K562 (cell line): Measurements from ENCODE around the gene F11R. TPM values are rescaled to one million over a fixed set of nuclear protein-coding genes. Genes with fewer than 3 reads are reported as not detected.

Experiments used
- ATAC-seq: fragments of 200-7000 bp; cut with Tn5 transposase; 3 replicates; pipeline ENCODE4 v1.9.1; 2020; ENCODE audit warnings: moderate library complexity
- BruUV-seq: library from RNA; stranded (reverse); fragments of 400-500 nt; replicated peaks from 2 replicates; lab custom pipeline; 2021; lab: Mats Ljungman, UMichigan
- CTCF ChIA-PET: fragments of 300-600 bp; formaldehyde crosslinking; extraction: SDS; loops from one replicate; lab custom pipeline; 2021; ENCODE audit warnings: low intra/inter-chr PET ratio; lab: Yijun Ruan, JAX
- POLR2A ChIA-PET: fragments of 300-600, 350-650 bp; sonication (Branson Sonifier 250); formaldehyde crosslinking; extraction: SDS; loops from one replicate; lab custom pipeline; 2021; ENCODE audit warnings: antibody characterized with exemption, inconsistent platforms; lab: Yijun Ruan, JAX
- DNase-seq, 4 experiments: peaks; one replicate each; pipeline versions ENCODE4 v3.0.0 to v3.0.0-alpha.2; 2011 to 2018; ENCODE audit warnings: low spot score in 3 of 4, mixed read lengths in 3 of 4; ENCODE audit errors: extremely low read depth in 1 of 4
- FAIRE-seq: peaks from 2 replicates; lab custom pipeline; 2011; peaks lifted over from hg19 to GRCh38; lab: Jason Lieb, UNC
- H2AFZ ChIP-seq: 2 replicates; pipeline ENCODE4 v1.6.0; 2011; ENCODE audit warnings: low read depth, low read length, control low read depth, inconsistent platforms
- H3K27ac ChIP-seq: fragments of 200-600 bp; 3 replicates; pipeline ENCODE4 v1.8.0; 2011; ENCODE audit warnings: low read depth, mild to moderate bottlenecking, control low read depth, inconsistent platforms, low read length, moderate library complexity, mixed read lengths; ENCODE audit errors: extremely low read depth
- H3K27me3 ChIP-seq, 2 experiments: fragments of 300-600 bp in 1 of 2; 2 replicates in 1 of 2; 3 replicates in 1 of 2; pipeline versions ENCODE4 v1.6.0 to v1.8.0; 2011; ENCODE audit warnings: inconsistent platforms in 2 of 2, low read length in 2 of 2, mild to moderate bottlenecking in 1 of 2, mixed read lengths in 1 of 2, moderate library complexity in 1 of 2; ENCODE audit not compliant: control insufficient read depth in 2 of 2, insufficient read depth in 2 of 2
- H3K36me3 ChIP-seq: fragments of 300-600 bp; 3 replicates; pipeline ENCODE4 v1.8.0; 2011; ENCODE audit warnings: mild to moderate bottlenecking, low read length, inconsistent platforms; ENCODE audit not compliant: control insufficient read depth, insufficient read depth
- H3K4me1 ChIP-seq, 2 experiments: fragments of 200-600 bp in 1 of 2; replicated peaks in 1 of 2; 2 replicates in 1 of 2; 3 replicates in 1 of 2; pipeline versions ENCODE4 v1.5.1 to v1.8.0; 2011; ENCODE audit warnings: inconsistent platforms in 2 of 2, low read length in 2 of 2, mild to moderate bottlenecking in 1 of 2, mixed read lengths in 1 of 2, moderate library complexity in 1 of 2; ENCODE audit not compliant: control insufficient read depth in 2 of 2, insufficient read depth in 2 of 2
- H3K4me2 ChIP-seq: 2 replicates; pipeline ENCODE4 v1.6.1; 2011; ENCODE audit warnings: low read length, control low read depth, inconsistent platforms, mixed read lengths; ENCODE audit not compliant: insufficient read depth
- H3K4me3 ChIP-seq: fragments of 200-600 bp; sonication (generic), shearing (Covaris generic); 2 replicates; pipeline ENCODE4 v1.5.1; 2016; ENCODE audit warnings: control low read depth, inconsistent platforms
- H3K79me2 ChIP-seq: fragments of 200-600 bp; 3 replicates; pipeline ENCODE4 v1.8.0; 2011; ENCODE audit warnings: low read length, inconsistent platforms; ENCODE audit not compliant: control insufficient read depth, insufficient read depth
- H3K9ac ChIP-seq, 2 experiments: 2 replicates each; pipeline versions ENCODE4 v1.6.0 to v1.6.1; 2011; ENCODE audit warnings: low read depth in 2 of 2, low read length in 2 of 2, control low read depth in 1 of 2, inconsistent platforms in 1 of 2, mild to moderate bottlenecking in 1 of 2, mixed read lengths in 1 of 2; ENCODE audit not compliant: insufficient read depth in 1 of 2
- H3K9me1 ChIP-seq: one replicate; pipeline ENCODE4 v1.6.0; 2011; ENCODE audit warnings: inconsistent platforms, mild to moderate bottlenecking, low read length, moderate library complexity; ENCODE audit not compliant: control insufficient read depth, insufficient read depth
- H3K9me3 ChIP-seq: replicated peaks from 2 replicates; pipeline ENCODE4 v1.5.1; 2011; ENCODE audit warnings: low read depth, low read length, inconsistent platforms; ENCODE audit not compliant: control insufficient read depth, insufficient read depth
- H4K20me1 ChIP-seq: replicated peaks from 2 replicates; pipeline ENCODE4 v1.6.1; 2011; ENCODE audit warnings: low read length, inconsistent platforms, mixed read lengths; ENCODE audit not compliant: control insufficient read depth, insufficient read depth
- CTCF ChIP-seq, 3 experiments: IDR thresholded peaks in 2 of 3; conservative IDR thresholded peaks in 1 of 3; 2 replicates each; pipeline ENCODE4 v1.5.1; 2011 to 2012; ENCODE audit warnings: low read length in 3 of 3, mild to moderate bottlenecking in 3 of 3, control low read depth in 2 of 3, improper control_type of control experiment in 1 of 3, inconsistent platforms in 1 of 3, low read depth in 1 of 3, mixed read lengths in 1 of 3, moderate library complexity in 1 of 3; ENCODE audit not compliant: insufficient read depth in 2 of 3
- FOXJ2 ChIP-seq: fragments of 200-800 bp; sonication (Bioruptor generic); IDR thresholded peaks from 2 replicates; pipeline ENCODE4 v1.6.1; 2016; ENCODE audit warnings: missing genetic modification characterization, missing compliant biosample characterization
- ILF3 ChIP-seq: fragments of 450-650 bp; IDR thresholded peaks from 2 replicates; pipeline ENCODE4 v1.6.1; 2018; ENCODE audit warnings: antibody characterized with exemption, mild to moderate bottlenecking, moderate library complexity, borderline replicate concordance
- JUND ChIP-seq, 2 experiments: IDR thresholded peaks; 2 replicates in 1 of 2; 3 replicates in 1 of 2; pipeline ENCODE4 v1.6.1; 2011; ENCODE audit warnings: borderline replicate concordance in 2 of 2, low read depth in 2 of 2, low read length in 2 of 2, improper control_type of control experiment in 1 of 2, missing biosample characterization in 1 of 2, missing genetic modification characterization in 1 of 2, missing genetic modification reagents in 1 of 2
- KDM4B ChIP-seq, 2 experiments: fragments of 450-650 bp in 1 of 2; sonication (generic) in 1 of 2; IDR thresholded peaks; 2 replicates each; pipeline ENCODE4 v1.6.1; 2016 to 2017; ENCODE audit warnings: borderline replicate concordance in 2 of 2, antibody characterized with exemption in 1 of 2, low read depth in 1 of 2, mild to moderate bottlenecking in 1 of 2
- ZBTB34 ChIP-seq: fragments of 250-450 bp; sonication (Bioruptor Pico); IDR thresholded peaks from 2 replicates; pipeline ENCODE4 v1.8.0; 2021; ENCODE audit warnings: mild to moderate bottlenecking, moderate library complexity
- WGBS: fragments of 100-300 bp; shearing (Covaris generic); methylation state at CpG from one replicate; pipeline ENCODE4 v1.1.6; 2016; ENCODE audit warnings: low coverage, mixed read lengths; ENCODE audit not compliant: insufficient coverage; ENCODE audit errors: missing lambda C conversion rate; 5-methylcytosine and 5-hydroxymethylcytosine counted together
- in situ Hi-C: fragments of 300-500 bp; cut with MboI; formaldehyde crosslinking; loops from 4 replicates; pipeline ENCODE4 v1.15.0; 2018; ENCODE audit warnings: inconsistent platforms, mixed read lengths
- intact Hi-C: fragments of 100-400 bp; cut with micrococcal nuclease; formaldehyde crosslinking; loops from 2 replicates; pipeline ENCODE4 v1.14.2; 2022
- polyA plus RNA-seq, 8 experiments: library from polyadenylated mRNA; depleted of rRNA in 4 of 8; stranded (reverse) in 5 of 8; unstranded in 3 of 8; fragments of >200 nt; fragmentation: Nextera tagmentation in 2 of 8; fragmentation: Illumina TruSeq in 1 of 8; extraction: Ambion mirVana in 2 of 8; extraction: Trizol in 1 of 8; gene quantifications; 2 replicates each; pipeline versions ENCODE4 v1.2.1 to v1.2.3, GENCODE V29; 2011 to 2014; ENCODE audit warnings: inconsistent platforms in 1 of 8, missing spikeins in 1 of 8
- total RNA-seq, 7 experiments: library from RNA; depleted of rRNA in 6 of 7; stranded (reverse); fragments of >200 nt in 6 of 7; fragmentation: Illumina TruSeq in 2 of 7; extraction: Trizol in 2 of 7; gene quantifications; 2 replicates each; pipeline versions ENCODE4 v1.2.1 to v1.2.3, GENCODE V29; 2011 to 2021; ENCODE audit warnings: low replicate concordance in 1 of 7
- TF ChIP-seq, protein P1 (sequence below): sonication (generic); formaldehyde crosslinking; IDR thresholded peaks from 2 replicates; pipeline ENCODE4 v1.8.0; 2022; ENCODE audit warnings: mild to moderate bottlenecking, missing genetic modification reagents
- TF ChIP-seq, protein P2 (sequence below): sonication (generic); formaldehyde crosslinking; IDR thresholded peaks from 2 replicates; pipeline ENCODE4 v1.8.0; 2022; ENCODE audit warnings: mild to moderate bottlenecking, missing genetic modification reagents
- TF ChIP-seq, protein P3 (sequence below): fragments of 250-450 bp; sonication (Bioruptor Pico); IDR thresholded peaks from 2 replicates; pipeline ENCODE4 v1.5.0; 2021

Gene F11R
- total and polyA plus RNA-seq, 9 of the 15 experiments (the other 6 are each of a cell fraction or from before 2014, with no cell fraction given): 27.4 to 187 (median 52.5) TPM

- Histone ChIP-seq H3K4me1 (peaks cover 0 to 9% of the 10 kb centered on the region in 2 experiments; a peak in 2 of 5 replicates), H2AFZ (no peak overlapping the region), H3K4me3 (no peak overlapping the region), H4K20me1 (peaks cover 6% of the 10 kb centered on the region), H3K9me3 (no peaks in the 10 kb centered on the region), H3K27ac (no peak overlapping the region), H3K9me1 (no peaks in the 10 kb centered on the region), H3K79me2 (no peaks in the 10 kb centered on the region), H3K36me3 (no peaks in the 10 kb centered on the region), H3K27me3 (peaks cover 10 to 30% of the 10 kb centered on the region in 2 experiments; a peak in 3 of 5 replicates), H3K4me2 (no peak overlapping the region), H3K9ac (no peak overlapping the region)
- DNase-seq (peak; percentile 62 to 70 (median 65)), ATAC-seq (peak; percentile 90), FAIRE-seq (peak; percentile 87)
- 7% methylated on average over 8 of the region's 8 CpGs for WGBS
- BruUV-seq: no TSS peak
- ChIA-PET POLR2A (interaction anchor here (1.0 to 1.8 kb wide), 3 partner anchors 13 to 226 kb away, joined by 3 to 4 read pairs (median 4); no protein-coding TSS in a partner anchor), CTCF (interaction anchor here (0.7 to 4.0 kb wide), 3 partner anchors 116 to 224 kb away, joined by 3 to 18 read pairs (median 3); no protein-coding TSS in a partner anchor)
- intact Hi-C loops (loop anchor here (1.0 to 2.0 kb wide), 3 partner anchors 116 to 270 kb away; no protein-coding TSS in a partner anchor), in situ Hi-C loops (loop anchor here (5.0 kb wide), 1 partner anchor 114 kb away; no protein-coding TSS in a partner anchor)
- TF ChIP-seq, protein P1, sequence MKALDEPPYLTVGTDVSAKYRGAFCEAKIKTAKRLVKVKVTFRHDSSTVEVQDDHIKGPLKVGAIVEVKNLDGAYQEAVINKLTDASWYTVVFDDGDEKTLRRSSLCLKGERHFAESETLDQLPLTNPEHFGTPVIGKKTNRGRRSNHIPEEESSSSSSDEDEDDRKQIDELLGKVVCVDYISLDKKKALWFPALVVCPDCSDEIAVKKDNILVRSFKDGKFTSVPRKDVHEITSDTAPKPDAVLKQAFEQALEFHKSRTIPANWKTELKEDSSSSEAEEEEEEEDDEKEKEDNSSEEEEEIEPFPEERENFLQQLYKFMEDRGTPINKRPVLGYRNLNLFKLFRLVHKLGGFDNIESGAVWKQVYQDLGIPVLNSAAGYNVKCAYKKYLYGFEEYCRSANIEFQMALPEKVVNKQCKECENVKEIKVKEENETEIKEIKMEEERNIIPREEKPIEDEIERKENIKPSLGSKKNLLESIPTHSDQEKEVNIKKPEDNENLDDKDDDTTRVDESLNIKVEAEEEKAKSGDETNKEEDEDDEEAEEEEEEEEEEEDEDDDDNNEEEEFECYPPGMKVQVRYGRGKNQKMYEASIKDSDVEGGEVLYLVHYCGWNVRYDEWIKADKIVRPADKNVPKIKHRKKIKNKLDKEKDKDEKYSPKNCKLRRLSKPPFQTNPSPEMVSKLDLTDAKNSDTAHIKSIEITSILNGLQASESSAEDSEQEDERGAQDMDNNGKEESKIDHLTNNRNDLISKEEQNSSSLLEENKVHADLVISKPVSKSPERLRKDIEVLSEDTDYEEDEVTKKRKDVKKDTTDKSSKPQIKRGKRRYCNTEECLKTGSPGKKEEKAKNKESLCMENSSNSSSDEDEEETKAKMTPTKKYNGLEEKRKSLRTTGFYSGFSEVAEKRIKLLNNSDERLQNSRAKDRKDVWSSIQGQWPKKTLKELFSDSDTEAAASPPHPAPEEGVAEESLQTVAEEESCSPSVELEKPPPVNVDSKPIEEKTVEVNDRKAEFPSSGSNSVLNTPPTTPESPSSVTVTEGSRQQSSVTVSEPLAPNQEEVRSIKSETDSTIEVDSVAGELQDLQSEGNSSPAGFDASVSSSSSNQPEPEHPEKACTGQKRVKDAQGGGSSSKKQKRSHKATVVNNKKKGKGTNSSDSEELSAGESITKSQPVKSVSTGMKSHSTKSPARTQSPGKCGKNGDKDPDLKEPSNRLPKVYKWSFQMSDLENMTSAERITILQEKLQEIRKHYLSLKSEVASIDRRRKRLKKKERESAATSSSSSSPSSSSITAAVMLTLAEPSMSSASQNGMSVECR: 0 out of 2 replicates have a peak, but pooled peaks have one; percentile 34
- TF ChIP-seq, protein P2, sequence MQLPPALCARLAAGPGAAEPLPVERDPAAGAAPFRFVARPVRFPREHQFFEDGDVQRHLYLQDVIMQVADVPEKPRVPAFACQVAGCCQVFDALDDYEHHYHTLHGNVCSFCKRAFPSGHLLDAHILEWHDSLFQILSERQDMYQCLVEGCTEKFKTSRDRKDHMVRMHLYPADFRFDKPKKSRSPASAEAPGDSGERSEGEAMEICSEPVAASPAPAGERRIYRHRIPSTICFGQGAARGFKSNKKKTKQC: 0 out of 2 replicates have a peak, but pooled peaks have one; percentile 52
- TF ChIP-seq CTCF (IDR thresholded peaks at IDR 0.05 in 2 of 3, conservative IDR thresholded peaks at IDR 0.05 in 1 of 3; ENCODE audit: insufficient read depth in 2 of 3, low read depth in 1 of 3, low read length in 3 of 3) (peak; percentile 78 to 85 (median 80)), KDM4B (IDR thresholded peaks at IDR 0.05; ENCODE audit: borderline replicate concordance in 2 of 2, low read depth in 1 of 2) (no peak), ILF3 (no peak), ZBTB34 (CRISPR knock-in tag) (no peak), JUND (IDR thresholded peaks at IDR 0.05; ENCODE audit: borderline replicate concordance, low read depth, low read length) (peak; percentile 31; the same call in 1 of the 2 replicates), JUND (tag; IDR thresholded peaks at IDR 0.05; ENCODE audit: borderline replicate concordance, low read depth, low read length) (no peak), FOXJ2 (tag) (0 out of 2 replicates have a peak, but pooled peaks have one; percentile 20)
- TF ChIP-seq, protein P3, sequence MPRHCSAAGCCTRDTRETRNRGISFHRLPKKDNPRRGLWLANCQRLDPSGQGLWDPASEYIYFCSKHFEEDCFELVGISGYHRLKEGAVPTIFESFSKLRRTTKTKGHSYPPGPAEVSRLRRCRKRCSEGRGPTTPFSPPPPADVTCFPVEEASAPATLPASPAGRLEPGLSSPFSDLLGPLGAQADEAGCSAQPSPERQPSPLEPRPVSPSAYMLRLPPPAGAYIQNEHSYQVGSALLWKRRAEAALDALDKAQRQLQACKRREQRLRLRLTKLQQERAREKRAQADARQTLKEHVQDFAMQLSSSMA (CRISPR knock-in tag): no peak
Observed at GRCh38 chr1:160951443-160952128, 69.4 kb downstream of the F11R start.
